Kidney (tissue), 14 donors: Measurements from ENCODE around the gene SOX30. TPM values are rescaled to one million over a fixed set of nuclear protein-coding genes. Genes with fewer than 3 reads are reported as not detected.

ENCODE experiments used
- DNase-seq, 5 donors: peaks; one replicate each; pipeline ENCODE4 v3.0.0-alpha.2; 2013 to 2020
- FAIRE-seq: peaks from 2 replicates; lab custom pipeline; 2012; peaks lifted over from hg19 to GRCh38; lab: Jason Lieb, UNC
- H3K27ac ChIP-seq, 2 donors: one replicate each; pipeline ENCODE4 v1.7.0; 2013; ENCODE audit warnings: low read depth in 2 of 2, low read length in 2 of 2, inconsistent platforms in 1 of 2
- H3K27me3 ChIP-seq: one replicate; pipeline ENCODE4 v1.7.1; 2013; ENCODE audit warnings: low read length, inconsistent platforms; ENCODE audit not compliant: control insufficient read depth, insufficient read depth
- H3K36me3 ChIP-seq, 3 donors: one replicate each; pipeline versions ENCODE4 v1.7.0 to v1.7.1; 2013; ENCODE audit warnings: low read length in 3 of 3, control low read depth in 1 of 3, inconsistent platforms in 1 of 3; ENCODE audit not compliant: insufficient read depth in 3 of 3, control insufficient read depth in 2 of 3
- H3K4me1 ChIP-seq, 3 donors: one replicate each; pipeline versions ENCODE4 v1.7.0 to v1.7.1; 2013; ENCODE audit warnings: low read length in 3 of 3, inconsistent platforms in 1 of 3, low read depth in 1 of 3; ENCODE audit not compliant: control insufficient read depth in 2 of 3, insufficient read depth in 2 of 3
- H3K4me3 ChIP-seq, 3 donors: one replicate each; pipeline versions ENCODE4 v1.7.0 to v1.8.1; 2013; ENCODE audit warnings: low read length in 3 of 3, control low read depth in 1 of 3, inconsistent platforms in 1 of 3
- H3K9ac ChIP-seq, 3 donors: one replicate each; pipeline versions ENCODE4 v1.7.0 to v1.7.1; 2013; ENCODE audit warnings: low read length in 3 of 3, control low read depth in 1 of 3, inconsistent platforms in 1 of 3
- H3K9me3 ChIP-seq, 3 donors: one replicate each; pipeline versions ENCODE4 v1.7.0 to v1.7.1; 2013; ENCODE audit warnings: low read length in 3 of 3, control low read depth in 1 of 3, inconsistent platforms in 1 of 3; ENCODE audit not compliant: control insufficient read depth in 2 of 3, insufficient read depth in 1 of 3
- intact Hi-C: fragments of 100-400 bp; cut with DNase I; formaldehyde crosslinking; loops from one replicate; pipeline ENCODE4 v1.11.1; 2022
- polyA plus RNA-seq: library from polyadenylated mRNA; stranded (reverse); fragments of 350-450 nt; fragmentation: Illumina TruSeq; extraction: RNeasy Lipid Tissue Mini Kit (QIAGEN cat#74804); gene quantifications from one replicate; pipeline ENCODE4 v1.2.3, GENCODE V29; 2014; ENCODE audit warnings: low read depth, low replicate concordance; ENCODE audit not compliant: insufficient read depth
- total RNA-seq: library from RNA; stranded (reverse); fragmentation: NEBNext Ultra II Directional; extraction: Animal tissue kit (Norgen Biotek cat#: 25700); gene quantifications from one replicate; pipeline ENCODE4 v1.2.1, GENCODE V29; 2021
- TF ChIP-seq, protein P1 (sequence below): IDR thresholded peaks from 3 replicates; pipeline ENCODE4 v1.5.1; 2012; ENCODE audit warnings: mild to moderate bottlenecking, moderate library complexity, borderline replicate concordance; ENCODE audit not compliant: insufficient read depth; ENCODE audit errors: extremely low read depth
- donor health status: control.
- donor health status: control.
- donor health status: control.
- donor health status: control.
- donor health status: control.
- donor health status: DM: yes; HTN: yes; CAD: no.
- donor health status: Normal renal cell carcinoma (clear cell type).

The SOX30 gene
- total and polyA plus RNA-seq, 2 donors from 2014 or later: 0.09 TPM; not detected in 1

DNA sequence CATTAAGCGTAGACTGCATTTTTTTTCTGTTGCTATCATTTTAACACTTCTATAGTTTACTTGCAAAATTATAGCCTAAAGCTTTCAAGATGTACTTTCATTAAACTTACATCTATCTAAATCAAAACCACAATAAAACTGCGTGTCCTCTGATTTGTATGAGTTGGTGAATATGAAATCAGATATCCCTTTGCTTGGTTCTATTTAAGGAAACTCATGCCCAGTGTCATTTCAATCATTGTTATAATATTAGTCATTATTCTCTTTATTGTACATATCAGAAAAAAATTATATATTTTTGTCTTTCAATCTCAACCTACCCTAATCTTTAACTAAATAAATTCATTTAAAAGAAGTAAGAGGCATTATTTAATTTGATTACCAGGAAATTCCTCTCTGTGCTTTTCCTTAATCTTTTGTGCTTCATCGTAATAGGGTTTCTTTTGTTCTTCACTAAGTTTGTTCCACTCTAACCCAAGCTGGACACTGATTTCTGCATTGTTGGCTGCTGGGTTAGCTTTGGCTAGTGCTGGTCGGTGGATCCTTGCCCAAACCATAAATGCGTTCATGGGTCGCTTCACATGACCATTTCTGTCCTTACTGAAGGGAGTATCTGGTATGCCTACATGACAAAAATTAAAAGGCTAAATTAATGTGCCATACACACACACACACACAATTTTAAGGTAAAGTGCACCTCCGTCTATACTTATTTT lies 3.8 kb downstream of the SOX30 start:
- TF ChIP-seq, protein P1, sequence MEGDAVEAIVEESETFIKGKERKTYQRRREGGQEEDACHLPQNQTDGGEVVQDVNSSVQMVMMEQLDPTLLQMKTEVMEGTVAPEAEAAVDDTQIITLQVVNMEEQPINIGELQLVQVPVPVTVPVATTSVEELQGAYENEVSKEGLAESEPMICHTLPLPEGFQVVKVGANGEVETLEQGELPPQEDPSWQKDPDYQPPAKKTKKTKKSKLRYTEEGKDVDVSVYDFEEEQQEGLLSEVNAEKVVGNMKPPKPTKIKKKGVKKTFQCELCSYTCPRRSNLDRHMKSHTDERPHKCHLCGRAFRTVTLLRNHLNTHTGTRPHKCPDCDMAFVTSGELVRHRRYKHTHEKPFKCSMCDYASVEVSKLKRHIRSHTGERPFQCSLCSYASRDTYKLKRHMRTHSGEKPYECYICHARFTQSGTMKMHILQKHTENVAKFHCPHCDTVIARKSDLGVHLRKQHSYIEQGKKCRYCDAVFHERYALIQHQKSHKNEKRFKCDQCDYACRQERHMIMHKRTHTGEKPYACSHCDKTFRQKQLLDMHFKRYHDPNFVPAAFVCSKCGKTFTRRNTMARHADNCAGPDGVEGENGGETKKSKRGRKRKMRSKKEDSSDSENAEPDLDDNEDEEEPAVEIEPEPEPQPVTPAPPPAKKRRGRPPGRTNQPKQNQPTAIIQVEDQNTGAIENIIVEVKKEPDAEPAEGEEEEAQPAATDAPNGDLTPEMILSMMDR: no peak

DNA sequence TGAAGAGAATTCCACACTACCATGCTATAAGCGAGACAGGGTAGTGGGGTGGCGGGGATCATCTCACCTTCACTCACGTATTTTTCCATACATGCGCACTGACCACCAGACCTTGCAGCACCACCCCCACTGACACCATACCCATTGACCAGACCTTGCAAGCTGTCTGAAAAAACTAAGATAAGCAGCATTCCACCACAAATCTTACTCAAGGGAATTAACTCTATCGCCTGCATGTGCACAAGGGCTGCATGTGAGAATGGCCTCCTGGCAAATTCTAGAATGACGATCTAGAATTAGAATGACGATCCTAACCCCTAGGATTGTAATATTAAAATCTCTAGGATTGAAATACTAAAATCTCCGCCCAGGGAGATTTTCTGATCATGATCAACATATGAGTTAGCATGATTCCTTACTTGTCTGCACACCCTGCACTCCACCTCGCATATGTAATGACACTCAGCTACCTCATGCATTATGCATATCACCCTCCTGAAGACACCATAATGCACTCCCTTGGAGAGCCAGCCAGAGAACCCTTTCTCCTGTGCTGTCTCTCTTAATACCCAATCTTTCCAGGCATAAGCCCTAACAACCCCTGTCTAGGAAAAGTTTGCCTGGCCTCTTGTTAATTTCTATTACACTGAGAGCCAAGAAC lies 11.7 kb downstream of the SOX30 start:
- H3K4me1 ChIP-seq: no peaks in the 10 kb centered on the region
- intact Hi-C loops: no loop called here
- no peak for FAIRE-seq
- no peak overlapping the region for H3K4me3 ChIP-seq
- TF ChIP-seq, protein P1: no peak
- H3K27me3 ChIP-seq: no peaks in the 10 kb centered on the region
- H3K36me3 ChIP-seq: no peaks in the 10 kb centered on the region
- no peak for DNase-seq
- no peak overlapping the region for H3K9ac ChIP-seq
- no peaks in the 10 kb centered on the region for H3K9me3 ChIP-seq
- H3K27ac ChIP-seq: no peak overlapping the region

More for the DNA sequence above, 3.8 kb downstream of the SOX30 start:
- FAIRE-seq (no peak), DNase-seq (no peak)
- H3K9me3 ChIP-seq: peaks cover 0 to 6% (median 0%) of the 10 kb centered on the region in 3 donors
- H3K4me1 ChIP-seq: no peaks in the 10 kb centered on the region
- no peak overlapping the region for H3K9ac ChIP-seq
- H3K27ac ChIP-seq: no peak overlapping the region
- no peaks in the 10 kb centered on the region for H3K36me3 ChIP-seq
- H3K4me3 ChIP-seq: no peak overlapping the region
- H3K27me3 ChIP-seq: no peaks in the 10 kb centered on the region
- intact Hi-C loops: no loop called here

- H3K27ac ChIP-seq: no peak overlapping the region
- H3K9ac ChIP-seq: no peak overlapping the region
- H3K4me1 ChIP-seq: no peaks in the 10 kb centered on the region
- no peak overlapping the region for H3K4me3 ChIP-seq
- no peak for FAIRE-seq
- intact Hi-C loops: no loop called here
- H3K36me3 ChIP-seq: no peaks in the 10 kb centered on the region
- H3K9me3 ChIP-seq: no peaks in the 10 kb centered on the region
- no peaks in the 10 kb centered on the region for H3K27me3 ChIP-seq
- DNase-seq: no peak
- TF ChIP-seq, protein P1: no peak
Measured at GRCh38 chr5:157630341-157630740, 21.9 kb downstream of the SOX30 start.
